ENCODE results near the gene PTPRK.

DNA sequence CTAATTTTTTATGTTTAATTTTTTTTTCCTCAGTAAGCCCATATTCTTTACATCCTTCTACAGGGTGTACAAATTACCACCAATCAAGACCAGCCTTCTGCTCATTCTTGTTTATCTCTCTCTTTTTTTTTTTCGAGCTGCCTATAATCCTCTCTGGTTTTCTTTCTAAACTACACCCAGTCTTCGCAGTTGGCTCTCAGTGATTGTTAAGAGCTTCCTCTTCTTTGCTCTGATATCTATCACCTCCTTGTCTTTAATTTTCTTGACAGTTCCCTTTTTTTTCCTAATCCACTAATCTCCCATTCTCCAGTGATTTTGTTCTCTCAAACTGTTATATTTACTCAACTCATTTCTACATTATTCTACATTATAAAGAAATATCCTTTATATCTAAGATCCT, 38.5 kb upstream of the PTPRK start:
- TF ChIP-seq POLR2A (IDR thresholded peaks at IDR 0.05; ENCODE audit: low read length) (no peak), GATA1 (IDR thresholded peaks at IDR 0.05; ENCODE audit: low read depth, low read length) (no peak)

Data from erythroblast (primary cell).